ENCODE measurements around the gene PDCD11. TPM values are rescaled to one million over a fixed set of nuclear protein-coding genes. Genes with fewer than 3 reads are reported as not detected.

Gene PDCD11
- total RNA-seq, 1 donor from 2014 or later, result 32.6 TPM

DNA sequence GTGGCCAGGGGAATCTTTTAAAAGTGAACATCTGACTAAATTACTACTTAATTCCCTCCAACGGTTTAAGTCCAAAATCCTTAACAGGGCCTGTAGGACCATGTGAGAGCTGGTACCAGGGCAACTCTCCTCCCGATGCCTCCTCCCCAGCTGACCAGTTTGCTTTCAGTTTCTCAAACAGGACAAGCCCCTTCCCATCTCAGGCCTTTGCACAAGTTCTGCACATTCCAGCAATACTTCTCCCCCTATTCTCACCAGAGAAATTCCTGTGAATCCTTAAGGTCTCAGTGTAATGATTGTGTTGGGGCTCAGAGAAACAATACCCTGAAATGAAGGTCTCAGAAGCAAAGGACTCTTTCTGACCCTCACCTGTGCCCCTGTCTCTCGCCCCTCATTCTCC, 70.3 kb downstream of the PDCD11 start:
- H3K4me3 ChIP-seq (ENCODE audit: low read depth, low read length), result no peak overlapping the region
- no peak for DNase-seq (ENCODE audit: low read depth)

DNA sequence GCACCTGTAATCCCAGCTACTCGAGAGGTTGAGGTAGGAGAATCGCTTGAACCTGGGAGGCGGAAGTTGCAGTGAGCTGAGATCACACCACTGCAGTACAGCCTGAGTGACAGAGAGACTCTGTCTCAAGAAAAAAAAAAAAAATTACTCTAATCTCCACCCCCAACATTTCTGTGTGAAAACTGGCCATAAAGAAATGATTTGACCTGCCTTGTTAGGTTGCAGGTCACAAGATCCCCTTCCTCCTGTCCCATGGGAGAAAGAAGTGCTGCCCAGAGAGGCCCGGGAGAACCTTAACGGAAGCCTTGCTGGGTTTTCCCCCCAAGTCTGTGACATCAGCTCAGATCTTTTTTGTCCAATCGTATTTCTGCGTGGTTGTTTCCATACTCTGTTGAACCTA, 71.0 kb downstream of the PDCD11 start:
- TF ChIP-seq, protein P1, sequence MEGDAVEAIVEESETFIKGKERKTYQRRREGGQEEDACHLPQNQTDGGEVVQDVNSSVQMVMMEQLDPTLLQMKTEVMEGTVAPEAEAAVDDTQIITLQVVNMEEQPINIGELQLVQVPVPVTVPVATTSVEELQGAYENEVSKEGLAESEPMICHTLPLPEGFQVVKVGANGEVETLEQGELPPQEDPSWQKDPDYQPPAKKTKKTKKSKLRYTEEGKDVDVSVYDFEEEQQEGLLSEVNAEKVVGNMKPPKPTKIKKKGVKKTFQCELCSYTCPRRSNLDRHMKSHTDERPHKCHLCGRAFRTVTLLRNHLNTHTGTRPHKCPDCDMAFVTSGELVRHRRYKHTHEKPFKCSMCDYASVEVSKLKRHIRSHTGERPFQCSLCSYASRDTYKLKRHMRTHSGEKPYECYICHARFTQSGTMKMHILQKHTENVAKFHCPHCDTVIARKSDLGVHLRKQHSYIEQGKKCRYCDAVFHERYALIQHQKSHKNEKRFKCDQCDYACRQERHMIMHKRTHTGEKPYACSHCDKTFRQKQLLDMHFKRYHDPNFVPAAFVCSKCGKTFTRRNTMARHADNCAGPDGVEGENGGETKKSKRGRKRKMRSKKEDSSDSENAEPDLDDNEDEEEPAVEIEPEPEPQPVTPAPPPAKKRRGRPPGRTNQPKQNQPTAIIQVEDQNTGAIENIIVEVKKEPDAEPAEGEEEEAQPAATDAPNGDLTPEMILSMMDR (conservative IDR thresholded peaks at IDR 0.05; ENCODE audit: low read depth, low read length), result no peak
- DNase-seq (ENCODE audit: low read depth), result no peak
- no peak overlapping the region for H3K4me3 ChIP-seq (ENCODE audit: low read depth, low read length)

More for the DNA sequence above, 70.3 kb downstream of the PDCD11 start:
- TF ChIP-seq, protein P1 (conservative IDR thresholded peaks at IDR 0.05; ENCODE audit: low read depth, low read length), result no peak

DNA sequence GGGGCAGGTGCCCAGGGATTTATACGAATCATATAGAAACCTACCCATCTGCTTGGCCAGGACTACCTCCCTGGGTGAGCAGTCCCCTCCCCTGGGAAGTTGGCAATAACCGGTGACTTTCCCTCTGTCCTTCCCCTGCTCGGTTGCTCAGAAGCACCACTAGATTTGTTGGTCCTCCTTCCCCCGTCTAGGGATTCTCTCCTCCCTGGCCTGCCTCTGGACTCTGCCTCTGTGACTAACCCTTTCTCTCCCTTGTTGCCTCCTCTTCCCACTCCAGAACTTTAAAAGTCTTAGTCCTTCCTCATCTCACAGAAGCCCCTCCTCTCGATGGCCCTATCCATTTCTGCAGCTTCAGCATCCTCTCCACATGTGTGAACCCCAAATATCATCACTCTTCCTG, 72.8 kb downstream of the PDCD11 start:
- TF ChIP-seq, protein P1 (conservative IDR thresholded peaks at IDR 0.05; ENCODE audit: low read depth, low read length), result no peak
- no peak for DNase-seq (ENCODE audit: low read depth)
- no peak overlapping the region for H3K4me3 ChIP-seq (ENCODE audit: low read depth, low read length)

DNA sequence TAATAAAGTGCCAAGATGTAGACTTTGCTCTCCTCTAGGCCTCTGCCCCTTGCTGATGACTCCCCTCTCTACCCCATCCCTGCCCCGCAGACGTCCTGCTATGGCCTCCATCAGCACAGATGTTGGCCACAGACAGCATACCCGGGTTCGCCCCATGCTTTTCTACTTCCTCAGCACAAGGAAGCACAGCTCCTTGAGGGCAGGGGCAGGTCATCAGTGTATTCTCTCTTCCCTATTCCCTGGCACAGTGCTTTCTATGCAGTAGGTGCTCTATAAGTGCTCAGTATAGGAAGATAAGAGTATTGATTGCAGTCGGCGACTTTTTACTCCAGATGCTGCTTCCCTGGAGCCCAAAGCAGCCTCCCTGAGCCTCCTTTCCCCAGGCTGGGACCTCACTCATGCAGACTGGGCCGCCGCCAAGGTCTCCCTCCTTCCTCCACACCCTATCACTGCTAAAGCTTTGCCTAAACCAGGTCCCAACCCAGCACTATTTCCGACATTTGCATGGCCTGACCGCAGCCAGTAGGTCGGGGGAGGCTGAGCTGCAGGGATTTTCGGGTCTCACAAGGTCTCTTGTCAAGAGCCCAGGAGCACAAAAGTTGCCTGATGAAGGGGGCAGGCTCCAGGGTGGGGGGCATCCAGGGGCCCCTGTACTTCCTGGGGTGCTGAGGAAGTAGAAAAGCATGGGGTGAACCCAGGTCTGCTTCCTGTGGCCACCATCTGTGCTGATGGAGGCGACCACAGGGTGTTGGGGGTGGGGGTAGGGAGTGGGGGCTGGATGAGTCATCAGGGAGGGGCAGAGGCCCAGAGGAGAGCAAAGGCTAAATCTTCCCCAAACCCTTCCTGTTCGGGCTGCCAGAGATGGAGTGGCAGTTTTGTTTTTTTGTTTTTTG, 74.6 kb downstream of the PDCD11 start:
- DNase-seq (ENCODE audit: low read depth), result no peak
- TF ChIP-seq, protein P1 (conservative IDR thresholded peaks at IDR 0.05; ENCODE audit: low read depth, low read length), result no peak
- H3K4me3 ChIP-seq (ENCODE audit: low read depth, low read length), result no peak overlapping the region

DNA sequence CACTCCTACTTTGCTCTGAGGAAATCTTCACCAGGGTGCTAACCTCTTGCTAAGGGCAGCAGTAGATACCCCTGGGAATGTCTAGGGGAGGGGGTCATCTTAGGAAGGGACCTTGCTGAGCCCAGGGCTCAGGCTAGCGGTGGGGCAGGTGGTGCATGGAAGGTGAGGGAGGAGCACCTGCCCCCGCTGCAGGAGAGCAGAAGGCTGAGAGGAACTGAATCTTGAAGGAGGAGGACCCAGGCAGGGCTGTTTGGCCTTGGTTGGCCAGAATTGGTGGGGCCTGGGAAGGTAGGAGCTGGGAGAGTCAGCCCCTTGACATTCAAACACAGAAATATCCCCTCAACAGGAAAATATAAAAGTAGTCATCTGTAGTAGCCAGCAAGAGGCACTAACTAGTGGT, 75.6 kb downstream of the PDCD11 start:
- TF ChIP-seq, protein P1 (conservative IDR thresholded peaks at IDR 0.05; ENCODE audit: low read depth, low read length), result no peak
- no peak for DNase-seq (ENCODE audit: low read depth)
- no peak overlapping the region for H3K4me3 ChIP-seq (ENCODE audit: low read depth, low read length)

DNA sequence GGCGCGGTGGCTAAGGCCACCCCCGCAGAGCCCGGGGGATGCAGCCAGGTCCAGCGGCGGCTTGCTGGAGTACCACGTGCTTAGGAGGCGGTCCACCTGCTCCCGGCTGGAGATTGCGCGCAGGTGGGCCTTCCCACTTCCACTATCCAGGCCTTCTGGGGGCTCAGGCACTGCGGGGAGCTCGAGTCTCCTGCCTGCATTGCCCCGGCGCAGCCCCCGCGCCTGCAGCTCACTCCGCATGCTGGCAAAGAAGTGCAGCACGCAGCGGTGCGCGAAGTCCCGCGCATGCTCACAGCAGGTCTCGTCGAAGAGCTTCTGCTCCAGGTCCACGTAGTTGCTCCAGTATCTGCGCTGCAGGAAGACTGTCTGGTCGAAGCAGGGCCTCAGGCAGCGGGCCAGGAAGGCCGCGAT, 76.8 kb downstream of the PDCD11 start:
- TF ChIP-seq, protein P1 (conservative IDR thresholded peaks at IDR 0.05; ENCODE audit: low read depth, low read length), result no peak
- DNase-seq (ENCODE audit: low read depth), result no peak
- H3K4me3 ChIP-seq (ENCODE audit: low read depth, low read length), result no peak overlapping the region

DNA sequence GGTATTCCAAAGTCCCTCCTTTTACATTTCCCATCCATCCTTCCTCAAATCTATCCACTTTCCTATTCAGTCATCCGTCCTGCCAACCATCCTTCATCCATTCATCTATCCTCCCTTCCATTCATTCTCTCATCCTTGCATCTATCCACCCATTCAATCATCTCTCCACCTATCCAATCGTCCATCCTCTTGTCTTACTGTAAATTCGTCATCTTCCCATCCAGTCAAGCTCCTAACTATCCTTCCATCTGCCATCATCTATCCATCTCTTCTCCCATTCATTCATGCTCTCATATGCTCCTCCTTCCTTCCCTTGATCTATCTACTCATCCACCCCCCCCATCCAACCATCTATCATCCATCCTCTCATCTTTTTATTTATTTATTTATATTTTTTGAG, 77.7 kb downstream of the PDCD11 start:
- H3K4me3 ChIP-seq (ENCODE audit: low read depth, low read length), result no peak overlapping the region
- DNase-seq (ENCODE audit: low read depth), result no peak
- TF ChIP-seq, protein P1 (conservative IDR thresholded peaks at IDR 0.05; ENCODE audit: low read depth, low read length), result no peak

Measured in epithelial cell of proximal tubule (primary cell).